ENCODE data around the gene SLC4A4.

GRCh38 chr4:71537551-71538065, 198.8 kb downstream of the SLC4A4 start:
- TF ChIP-seq, protein P1, sequence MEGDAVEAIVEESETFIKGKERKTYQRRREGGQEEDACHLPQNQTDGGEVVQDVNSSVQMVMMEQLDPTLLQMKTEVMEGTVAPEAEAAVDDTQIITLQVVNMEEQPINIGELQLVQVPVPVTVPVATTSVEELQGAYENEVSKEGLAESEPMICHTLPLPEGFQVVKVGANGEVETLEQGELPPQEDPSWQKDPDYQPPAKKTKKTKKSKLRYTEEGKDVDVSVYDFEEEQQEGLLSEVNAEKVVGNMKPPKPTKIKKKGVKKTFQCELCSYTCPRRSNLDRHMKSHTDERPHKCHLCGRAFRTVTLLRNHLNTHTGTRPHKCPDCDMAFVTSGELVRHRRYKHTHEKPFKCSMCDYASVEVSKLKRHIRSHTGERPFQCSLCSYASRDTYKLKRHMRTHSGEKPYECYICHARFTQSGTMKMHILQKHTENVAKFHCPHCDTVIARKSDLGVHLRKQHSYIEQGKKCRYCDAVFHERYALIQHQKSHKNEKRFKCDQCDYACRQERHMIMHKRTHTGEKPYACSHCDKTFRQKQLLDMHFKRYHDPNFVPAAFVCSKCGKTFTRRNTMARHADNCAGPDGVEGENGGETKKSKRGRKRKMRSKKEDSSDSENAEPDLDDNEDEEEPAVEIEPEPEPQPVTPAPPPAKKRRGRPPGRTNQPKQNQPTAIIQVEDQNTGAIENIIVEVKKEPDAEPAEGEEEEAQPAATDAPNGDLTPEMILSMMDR (IDR thresholded peaks at IDR 0.05) = no peak
- TF ChIP-seq POLR2A (IDR thresholded peaks at IDR 0.05) = no peak
